IgD-negative memory B cell (primary cell): ENCODE data around the gene FBXW11. TPM values are rescaled to one million over a fixed set of nuclear protein-coding genes. Genes with fewer than 3 reads are reported as not detected.

Experiments used
- H3K27ac Mint-ChIP-seq, 3 donors: one replicate each; pipeline ENCODE4 v1.8.0; 2020 to 2022; ENCODE audit warnings: mild to moderate bottlenecking in 3 of 3, mixed read lengths in 3 of 3, moderate library complexity in 1 of 3
- H3K27me3 Mint-ChIP-seq: one replicate; pipeline ENCODE4 v1.8.0; 2021; ENCODE audit warnings: mixed read lengths
- H3K36me3 Mint-ChIP-seq: one replicate; pipeline ENCODE4 v1.8.0; 2020; ENCODE audit warnings: mild to moderate bottlenecking, mixed read lengths
- H3K4me1 Mint-ChIP-seq, 3 donors: one replicate each; pipeline ENCODE4 v1.8.0; 2020 to 2022; ENCODE audit warnings: mixed read lengths in 3 of 3, mild to moderate bottlenecking in 1 of 3
- H3K4me3 Mint-ChIP-seq, 4 donors: one replicate each; pipeline ENCODE4 v1.8.0; 2020 to 2022; ENCODE audit warnings: mild to moderate bottlenecking in 4 of 4, mixed read lengths in 4 of 4, moderate library complexity in 3 of 4
- H3K9me3 Mint-ChIP-seq, 3 donors: one replicate each; pipeline ENCODE4 v1.8.0; 2020 to 2021; ENCODE audit warnings: mixed read lengths in 3 of 3, mild to moderate bottlenecking in 1 of 3
- polyA plus RNA-seq: library from polyadenylated mRNA; unstranded; fragments of 300-500 nt; fragmentation: Illumina TruSeq; gene quantifications from one replicate; pipeline ENCODE4 v1.2.3, GENCODE V29; 2021

FBXW11 gene
- polyA plus RNA-seq, 1 donor from 2014 or later, result 31.0 TPM

DNA sequence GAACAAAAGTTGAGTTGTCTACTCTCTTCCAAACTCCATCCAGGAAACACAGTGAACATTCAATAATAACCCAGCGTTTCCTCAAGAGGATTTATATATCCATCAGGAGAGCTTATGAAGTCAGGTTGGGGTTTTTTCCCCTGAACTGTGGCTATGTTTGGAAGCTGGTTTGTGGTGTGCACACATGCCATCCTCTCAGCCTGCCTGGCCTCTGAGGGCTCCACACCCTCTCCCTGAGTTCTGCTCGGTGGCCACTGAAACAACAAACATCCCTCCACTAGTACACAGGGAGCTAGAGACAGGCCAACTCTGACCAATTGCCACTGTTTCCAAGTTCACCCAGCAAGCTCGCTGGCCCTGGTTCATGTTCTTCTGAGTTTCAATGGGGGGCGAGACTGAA, 185.2 kb downstream of the FBXW11 start:
- H3K27me3 Mint-ChIP-seq, result peaks cover 3% of the 10 kb centered on the region
- H3K4me1 Mint-ChIP-seq, result no peaks in the 10 kb centered on the region
- H3K4me3 Mint-ChIP-seq, result no peak overlapping the region
- H3K9me3 Mint-ChIP-seq, result no peaks in the 10 kb centered on the region
- H3K27ac Mint-ChIP-seq, result no peak overlapping the region
- H3K36me3 Mint-ChIP-seq, result no peaks in the 10 kb centered on the region

DNA sequence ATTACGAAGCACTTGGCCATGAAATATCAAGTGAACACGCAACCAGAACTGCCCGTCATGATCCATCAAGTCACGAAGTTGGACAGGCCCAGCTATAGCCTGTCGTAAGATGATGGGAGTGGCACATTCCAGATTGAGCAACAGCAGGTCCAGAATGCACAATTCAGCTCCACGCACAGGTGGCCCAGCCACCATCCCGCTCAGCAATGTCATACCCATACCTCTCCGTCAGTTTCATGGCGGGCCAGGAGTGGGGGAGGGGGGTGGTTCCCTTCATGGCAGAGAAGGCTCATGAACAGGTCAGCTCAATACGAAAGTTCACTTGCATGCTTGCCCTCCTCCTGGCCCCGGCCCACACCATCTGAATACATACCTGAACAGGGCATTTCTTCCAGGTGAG, 185.9 kb downstream of the FBXW11 start:
- Mint-ChIP-seq H3K4me1 (no peaks in the 10 kb centered on the region), H3K9me3 (no peaks in the 10 kb centered on the region), H3K4me3 (no peak overlapping the region), H3K27ac (no peak overlapping the region), H3K27me3 (peaks cover 1% of the 10 kb centered on the region), H3K36me3 (no peaks in the 10 kb centered on the region)

DNA sequence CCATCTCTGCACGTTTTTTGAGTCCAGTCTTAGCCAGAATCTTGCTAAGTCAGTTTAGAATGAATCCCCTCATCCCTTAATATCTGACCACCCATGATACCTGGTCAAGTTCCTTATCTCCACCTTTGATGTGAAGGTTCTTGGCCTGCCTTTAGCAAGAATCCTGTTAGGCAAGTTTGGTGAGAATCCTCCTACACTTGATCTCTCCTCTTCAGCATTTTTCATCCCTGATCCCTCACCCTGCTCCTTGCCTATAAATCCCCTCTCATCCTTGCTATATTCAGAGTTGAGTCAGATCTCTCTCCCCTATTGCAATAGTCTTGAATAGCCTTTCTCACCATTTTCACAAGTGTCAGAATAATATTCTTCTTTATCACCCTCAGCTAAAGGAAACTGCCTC, 189.8 kb downstream of the FBXW11 start:
- no peaks in the 10 kb centered on the region for H3K36me3 Mint-ChIP-seq
- H3K4me3 Mint-ChIP-seq, result no peak overlapping the region
- no peaks in the 10 kb centered on the region for H3K4me1 Mint-ChIP-seq
- peaks cover 5% of the 10 kb centered on the region for H3K27me3 Mint-ChIP-seq
- H3K9me3 Mint-ChIP-seq, result peaks cover 0 to 3% (median 0%) of the 10 kb centered on the region in 3 donors
- no peak overlapping the region for H3K27ac Mint-ChIP-seq

DNA sequence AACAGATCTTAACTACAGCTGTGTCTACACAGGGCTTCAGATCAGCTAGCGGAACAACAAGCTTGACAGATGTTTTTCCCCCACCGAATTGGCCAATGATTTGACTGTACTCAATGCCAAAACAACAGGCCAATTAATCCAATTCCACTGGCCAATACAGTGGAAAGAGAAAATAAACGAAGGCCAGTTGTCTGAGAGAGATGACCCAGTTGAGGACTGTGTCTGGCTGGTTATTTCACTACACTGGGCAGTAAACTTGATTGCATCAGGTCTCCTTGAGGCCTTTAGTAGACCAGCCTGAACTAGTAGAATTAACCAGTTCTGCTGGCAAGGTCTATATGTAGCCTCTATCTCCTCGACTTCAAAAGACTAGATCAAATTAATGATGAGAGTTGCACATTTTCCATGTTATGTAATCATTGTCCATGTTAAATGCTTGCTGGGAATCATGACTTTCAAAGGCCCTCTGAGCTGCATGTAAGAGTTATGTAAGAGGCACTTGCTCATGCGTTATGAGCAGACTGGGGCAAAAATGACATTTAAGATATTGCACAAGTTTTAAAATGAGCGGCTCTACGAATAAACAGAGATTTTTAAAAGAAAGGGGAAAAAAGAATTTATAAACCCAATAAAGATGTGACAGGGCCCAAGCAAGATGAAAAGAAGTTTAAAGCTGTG, 192.5 kb downstream of the FBXW11 start:
- Mint-ChIP-seq H3K4me1 (no peaks in the 10 kb centered on the region), H3K27ac (no peak overlapping the region), H3K27me3 (peaks cover 11% of the 10 kb centered on the region), H3K9me3 (peaks cover 0 to 9% (median 3%) of the 10 kb centered on the region in 3 donors), H3K36me3 (peaks cover 2% of the 10 kb centered on the region), H3K4me3 (no peak overlapping the region)

DNA sequence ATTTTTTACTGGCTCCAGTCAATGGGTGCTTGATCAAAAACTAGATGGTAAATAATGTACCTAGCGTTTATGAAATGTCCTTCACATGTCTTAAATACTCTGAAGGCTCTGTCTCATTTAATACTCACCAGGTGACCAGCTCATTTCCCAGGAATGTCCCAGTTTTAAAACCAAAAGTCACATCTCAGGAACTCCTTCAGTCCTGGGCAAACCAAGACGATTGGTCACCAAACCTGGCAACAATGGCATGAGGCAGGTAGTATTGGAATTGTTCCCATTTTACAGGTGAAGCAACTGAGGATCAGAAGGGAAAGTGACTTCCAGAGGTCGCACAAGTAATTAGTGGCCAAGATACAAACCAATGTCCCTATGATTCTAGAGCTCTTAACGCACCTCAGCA, 193.2 kb downstream of the FBXW11 start:
- no peaks in the 10 kb centered on the region for H3K4me1 Mint-ChIP-seq
- H3K9me3 Mint-ChIP-seq, result peaks cover 4 to 12% (median 5%) of the 10 kb centered on the region in 3 donors
- peaks cover 2% of the 10 kb centered on the region for H3K36me3 Mint-ChIP-seq
- H3K27me3 Mint-ChIP-seq, result peaks cover 11% of the 10 kb centered on the region
- H3K27ac Mint-ChIP-seq, result no peak overlapping the region
- H3K4me3 Mint-ChIP-seq, result no peak overlapping the region

Other genes starting within 250 kb of the FBXW11 start
- gene SMIM23, start 220.8 kb downstream of the FBXW11 start, polyA plus RNA-seq, result not detected
- gene STK10, start 181.6 kb upstream of the FBXW11 start, polyA plus RNA-seq, result 87.9 TPM
- gene EFCAB9, start 187.5 kb upstream of the FBXW11 start, polyA plus RNA-seq, result not detected